Inflammatory macrophage treated with lipopolysaccharide for 4 hours (primary cell): ENCODE measurements around the gene CPS1.

Experiments
- DNase-seq: peaks from one replicate; pipeline ENCODE4 v3.0.0-alpha.2; 2020

The CPS1 gene

DNA sequence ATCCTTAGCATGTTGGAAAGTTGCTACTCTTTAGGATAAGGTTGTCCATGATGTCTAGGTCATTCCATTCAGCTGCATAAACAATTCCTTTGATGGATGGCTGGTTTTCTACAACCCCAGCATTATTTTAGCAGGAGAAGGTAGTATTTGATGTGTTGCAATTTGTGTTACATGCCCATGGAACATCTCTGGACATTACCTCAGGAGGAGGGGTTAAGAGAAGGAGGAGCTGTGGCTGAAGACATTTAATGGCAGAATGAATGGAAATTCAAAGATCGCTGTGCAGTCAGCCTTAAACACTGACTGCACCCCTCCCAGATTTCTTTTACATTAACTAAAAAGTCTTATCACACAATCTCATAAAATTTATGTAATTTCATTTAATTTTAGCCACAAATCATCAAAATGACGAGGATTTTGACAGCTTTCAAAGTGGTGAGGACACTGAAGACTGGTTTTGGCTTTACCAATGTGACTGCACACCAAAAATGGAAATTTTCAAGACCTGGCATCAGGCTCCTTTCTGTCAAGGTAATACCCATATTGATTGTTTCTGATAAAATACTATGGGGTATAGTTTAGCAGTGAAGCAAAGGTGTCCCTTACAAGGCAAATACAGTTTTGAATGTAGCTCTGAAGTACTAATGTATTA lies at the start of gene CPS1:
TSS of gene CPS1 (plus strand) at position 271 of the 652 bp plus-strand sequence. CDS start at position 406, 135 bp downstream.
- DNase-seq = no peak

GRCh38 chr2:210515911-210516310 lies 40.5 kb upstream of the CPS1 start:
- no peak for DNase-seq

- DNase-seq = no peak
Measured at GRCh38 chr2:210517264-210517663, 39.1 kb upstream of the CPS1 start.

DNA sequence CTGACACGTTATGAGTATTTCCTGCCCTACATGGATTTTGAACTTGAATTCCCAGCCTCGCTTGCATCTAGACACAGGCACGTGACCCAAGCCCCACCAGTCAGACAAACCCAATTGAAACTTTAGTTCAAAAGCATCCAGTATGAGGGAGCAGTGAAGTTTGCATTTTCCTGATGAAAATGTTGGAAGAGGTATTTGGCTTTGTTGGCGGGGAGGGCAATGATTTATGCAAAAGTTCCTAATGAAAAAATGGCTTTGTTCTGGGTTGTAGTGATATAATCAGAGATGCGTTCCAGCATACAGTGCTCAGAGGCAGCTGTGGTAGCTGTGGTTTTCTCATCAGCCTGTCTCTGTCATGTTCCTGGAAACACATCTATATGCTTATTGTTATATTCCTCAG lies 36.8 kb upstream of the CPS1 start:
- DNase-seq = no peak

DNA sequence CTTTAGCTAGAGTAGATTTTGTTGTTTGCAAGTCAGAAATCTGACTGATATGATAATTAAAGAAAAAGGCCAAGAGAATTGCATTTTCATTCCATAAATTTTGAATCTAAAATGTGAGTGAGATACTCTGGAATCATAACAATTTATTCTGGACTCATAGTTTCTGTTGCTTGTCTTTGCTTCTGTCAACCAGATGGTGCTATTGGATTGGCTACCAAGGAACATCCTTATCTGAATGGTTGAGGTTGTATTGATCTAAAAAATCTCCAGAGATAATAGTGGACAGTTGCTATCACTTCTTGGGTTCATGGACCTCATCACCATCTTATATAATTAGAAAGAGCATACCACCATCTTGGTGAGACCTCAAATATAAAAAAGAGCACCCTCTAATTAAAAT lies 34.0 kb upstream of the CPS1 start:
- no peak for DNase-seq

GRCh38 chr2:210523650-210524289 lies 32.6 kb upstream of the CPS1 start:
- no peak for DNase-seq

GRCh38 chr2:210524533-210524932 lies 31.9 kb upstream of the CPS1 start:
- no peak for DNase-seq

- DNase-seq = no peak
Measured at GRCh38 chr2:210527286-210527685, 29.1 kb upstream of the CPS1 start.

GRCh38 chr2:210528716-210529115 lies 27.7 kb upstream of the CPS1 start:
- DNase-seq = no peak

GRCh38 chr2:210531050-210531449 lies 25.3 kb upstream of the CPS1 start:
- no peak for DNase-seq

DNA sequence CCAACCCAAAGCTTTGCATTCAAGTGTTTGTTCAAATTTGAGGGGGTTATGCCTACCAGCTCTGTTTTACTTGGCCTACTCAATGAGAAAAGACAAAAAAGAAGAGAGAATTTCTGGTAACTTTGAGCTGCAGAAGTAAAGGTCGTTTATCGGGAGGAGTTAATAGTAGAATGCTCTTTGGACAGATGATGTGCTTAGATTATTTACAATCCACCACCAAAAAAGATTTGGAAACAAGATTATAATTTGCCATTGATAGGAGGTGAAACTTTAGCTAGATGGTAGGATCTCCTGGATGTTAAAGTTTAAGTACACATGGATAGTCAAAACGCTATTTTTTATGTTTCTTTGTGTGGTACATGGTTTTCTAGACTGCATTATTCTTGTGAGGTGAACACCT lies 24.9 kb upstream of the CPS1 start:
- no peak for DNase-seq

GRCh38 chr2:210533389-210533788 lies 23.0 kb upstream of the CPS1 start:
- DNase-seq = no peak

DNA sequence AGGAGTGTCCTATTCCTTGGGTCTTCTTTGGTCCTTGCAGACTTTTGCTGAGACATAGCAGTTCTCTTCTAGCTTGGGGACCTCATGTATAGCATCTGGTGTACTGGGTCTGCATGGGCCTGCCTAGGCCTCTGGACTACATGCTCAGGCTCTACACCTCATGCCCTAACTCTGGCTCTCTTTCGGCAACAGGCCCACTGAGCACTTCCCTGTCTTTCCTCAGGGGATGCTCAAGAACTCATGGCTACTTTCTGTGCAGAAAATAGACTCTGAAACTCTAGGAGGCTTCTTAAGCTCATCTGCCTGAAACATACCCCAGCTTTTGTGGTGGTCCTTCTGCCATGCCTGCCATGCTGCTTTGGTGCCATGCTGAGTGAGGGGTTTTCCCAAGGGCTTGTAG lies 21.5 kb upstream of the CPS1 start:
- no peak for DNase-seq

- no peak for DNase-seq
Measured at GRCh38 chr2:210536973-210537650, 19.3 kb upstream of the CPS1 start.

DNA sequence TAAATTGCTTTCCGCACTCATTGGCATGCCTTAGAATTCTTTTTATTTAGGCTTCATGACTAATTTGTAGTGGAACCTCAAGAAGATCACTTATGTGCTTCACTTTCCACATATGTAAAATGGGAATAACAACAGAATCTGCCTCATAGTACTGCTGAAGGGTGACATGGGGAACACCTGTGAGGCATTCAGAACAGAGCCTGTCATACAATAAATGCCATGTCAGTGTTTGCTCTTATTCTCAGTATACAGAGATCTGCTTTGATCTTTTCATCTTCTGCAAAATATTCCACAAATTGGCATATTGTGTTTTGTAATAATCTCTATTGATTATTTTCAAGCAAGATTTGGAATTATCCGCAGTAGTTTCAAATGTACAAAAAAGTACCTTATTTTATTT lies 17.4 kb upstream of the CPS1 start:
- DNase-seq = no peak

DNA sequence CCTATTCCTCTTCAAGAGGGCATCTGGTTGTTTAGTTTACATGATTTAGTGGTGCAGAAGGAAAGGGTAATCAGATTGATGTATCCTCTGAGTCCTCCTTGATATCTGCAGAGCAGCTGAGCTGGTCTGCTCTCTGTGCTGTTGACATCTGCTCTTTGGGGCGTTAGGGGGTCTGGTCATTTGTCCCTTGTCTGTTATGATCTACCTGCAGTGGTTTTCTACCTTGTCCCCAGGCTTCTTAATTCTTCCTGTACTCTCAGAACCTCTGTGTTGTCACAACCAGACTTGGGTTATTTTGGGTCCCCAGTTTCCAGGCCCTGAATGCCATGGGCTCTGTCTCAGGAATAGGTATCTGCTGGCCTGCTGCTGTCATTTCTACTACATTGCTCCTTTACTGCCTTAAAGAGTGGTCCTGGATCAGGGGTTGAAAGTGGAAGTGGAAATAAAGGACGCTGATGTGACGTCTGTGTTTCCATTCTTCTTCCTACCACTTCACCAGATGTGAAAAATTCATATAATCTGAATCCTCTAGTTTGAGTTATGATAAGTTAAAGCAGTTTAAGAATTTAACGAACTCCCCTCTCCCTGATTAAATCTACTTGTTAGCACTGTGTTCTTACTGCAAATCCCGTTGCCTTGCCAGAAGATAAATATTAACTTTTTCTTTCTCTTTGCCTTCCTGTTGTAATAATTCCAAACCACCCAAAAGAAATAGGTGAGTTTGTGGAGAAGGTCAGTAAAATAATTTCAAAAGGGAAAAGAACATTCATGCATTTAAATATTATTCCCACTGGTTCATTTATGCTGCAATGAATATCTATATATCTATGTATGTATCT lies 16.6 kb upstream of the CPS1 start:
- no peak for DNase-seq

GRCh38 chr2:210540471-210540870 lies 15.9 kb upstream of the CPS1 start:
- DNase-seq = no peak

DNA sequence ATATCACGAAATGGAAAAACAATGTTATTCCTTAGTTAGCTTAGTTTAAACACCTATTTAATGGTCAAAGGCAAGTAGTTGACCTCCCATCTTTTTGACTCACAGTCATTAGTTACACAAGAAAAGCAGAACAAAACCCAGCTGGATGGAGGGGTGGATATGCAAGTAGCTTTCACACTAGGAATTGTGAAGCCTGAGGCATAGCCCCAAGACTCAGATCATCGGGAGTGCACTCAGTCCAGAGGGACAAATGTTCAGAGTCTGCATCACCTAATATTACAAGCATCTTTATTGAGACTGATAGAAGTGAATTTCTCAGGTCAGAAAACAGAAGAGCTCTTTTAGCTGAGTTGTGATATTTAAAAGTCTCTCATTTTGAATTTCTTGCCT lies 15.5 kb upstream of the CPS1 start:
- no peak for DNase-seq

DNA sequence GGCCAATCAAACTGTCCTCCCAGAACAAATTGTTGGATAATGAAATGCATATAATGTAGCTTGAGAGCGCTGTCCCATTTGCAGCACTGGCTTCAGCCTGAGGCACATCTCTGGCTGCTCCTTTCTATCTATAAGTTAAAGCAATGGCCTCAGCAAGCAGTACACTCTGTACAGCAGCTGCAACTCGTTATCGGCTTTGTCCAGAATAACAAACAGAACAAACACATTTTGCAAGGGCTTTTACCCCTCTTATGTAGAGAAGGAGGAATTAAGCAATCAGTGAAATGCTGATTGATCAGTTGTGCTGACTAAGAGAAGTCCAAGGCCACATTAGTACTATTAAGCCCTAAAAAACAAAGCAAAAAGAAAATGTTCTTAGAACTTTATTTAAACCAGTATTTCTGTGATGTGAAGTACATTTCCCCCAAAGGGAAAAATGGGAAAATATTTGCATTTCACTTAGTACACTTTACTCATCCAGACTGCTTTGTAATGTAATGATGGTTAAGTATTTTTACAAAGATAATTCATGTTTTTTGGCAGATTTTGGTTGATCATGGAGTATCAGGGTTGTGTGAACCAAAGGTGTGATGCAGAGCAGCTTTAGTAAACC lies 15.0 kb upstream of the CPS1 start:
- no peak for DNase-seq

GRCh38 chr2:210544007-210544590 lies 12.3 kb upstream of the CPS1 start:
- DNase-seq = no peak

DNA sequence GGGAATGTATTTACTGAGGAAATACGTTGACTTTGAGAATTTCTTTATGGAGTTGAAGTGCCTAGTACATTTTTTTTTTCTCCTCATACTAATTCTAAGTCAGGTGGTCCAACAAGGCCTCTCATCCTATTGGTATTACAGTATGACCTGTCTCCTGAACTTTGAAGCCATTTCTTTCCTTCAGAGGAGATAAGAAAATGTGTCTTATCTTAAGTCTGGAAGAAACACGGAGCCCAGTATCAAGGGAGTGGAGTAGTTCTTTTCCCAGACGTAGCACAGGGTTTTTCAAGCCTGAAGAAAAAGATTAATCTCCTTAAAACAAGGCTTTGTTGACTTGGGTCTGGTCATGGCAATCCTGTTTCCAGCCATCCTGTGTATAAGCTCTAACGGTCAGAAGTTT lies 11.6 kb upstream of the CPS1 start:
- no peak for DNase-seq

DNA sequence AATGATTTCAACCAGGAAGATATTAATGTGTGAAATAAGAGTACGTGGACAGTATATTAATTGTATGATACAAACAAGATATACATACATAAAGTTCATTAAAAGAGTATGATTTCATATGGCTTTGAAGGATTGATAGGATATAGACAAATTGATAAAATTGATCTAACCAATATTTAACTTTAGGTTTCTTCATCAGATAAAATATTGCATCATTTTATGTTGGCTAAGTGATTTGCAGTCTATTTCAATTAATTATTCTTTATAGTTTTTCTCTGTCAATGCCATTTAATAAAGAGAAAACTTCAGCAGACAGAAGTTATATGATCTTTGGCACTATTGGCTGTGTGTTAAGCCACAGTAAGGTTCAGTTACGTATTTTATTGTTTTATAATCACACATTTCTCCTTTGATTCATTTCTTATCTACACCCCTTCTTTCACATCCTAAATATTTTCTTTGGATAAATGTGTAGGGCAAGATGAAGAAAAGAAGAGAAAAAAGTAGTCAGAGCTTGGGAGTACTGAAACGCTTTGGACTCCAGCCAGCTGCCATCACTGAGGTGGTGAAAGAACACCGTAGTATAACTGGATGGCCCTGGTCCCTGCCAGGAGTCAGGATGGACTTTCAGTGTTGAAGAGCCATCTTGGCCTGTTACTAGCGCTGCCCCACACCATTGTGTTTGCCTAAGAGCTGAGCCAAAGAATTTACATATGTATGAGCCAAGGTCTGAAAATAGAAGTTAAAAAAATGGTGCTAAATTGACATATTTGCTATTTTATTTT lies 9.8 kb upstream of the CPS1 start:
- DNase-seq = no peak
